ENCODE results near the gene LRRC18.

The LRRC18 gene

DNA sequence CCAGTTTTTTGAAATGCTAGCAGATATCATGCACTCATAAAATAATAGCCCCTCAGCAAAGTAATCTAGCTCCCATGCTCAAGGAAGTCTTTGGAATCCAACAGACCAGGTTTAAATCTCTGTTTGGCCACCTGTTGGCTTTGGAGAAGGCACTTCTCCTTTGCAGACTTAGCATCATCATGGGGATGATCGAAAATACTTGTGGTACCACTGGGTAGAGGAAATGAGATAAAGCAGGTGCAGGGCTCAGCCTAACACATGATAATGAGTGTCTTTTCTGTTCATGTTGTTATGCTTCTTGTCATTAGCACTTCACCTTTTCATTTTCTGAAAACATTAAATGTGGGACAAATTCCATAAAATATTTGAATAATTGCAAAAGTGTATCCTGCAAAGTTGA, 67.4 kb downstream of the LRRC18 start:
- no peak for DNase-seq

Data from NCI-H1105 treated with DMSO at 0.1 percent for 48 hours (cell line).